ENCODE results near the gene ATP1A2. TPM values are rescaled to one million over a fixed set of nuclear protein-coding genes. Genes with fewer than 3 reads are reported as not detected.

ATP1A2 gene
- total RNA-seq, 1 donor from 2014 or later: 0.49 TPM

DNA sequence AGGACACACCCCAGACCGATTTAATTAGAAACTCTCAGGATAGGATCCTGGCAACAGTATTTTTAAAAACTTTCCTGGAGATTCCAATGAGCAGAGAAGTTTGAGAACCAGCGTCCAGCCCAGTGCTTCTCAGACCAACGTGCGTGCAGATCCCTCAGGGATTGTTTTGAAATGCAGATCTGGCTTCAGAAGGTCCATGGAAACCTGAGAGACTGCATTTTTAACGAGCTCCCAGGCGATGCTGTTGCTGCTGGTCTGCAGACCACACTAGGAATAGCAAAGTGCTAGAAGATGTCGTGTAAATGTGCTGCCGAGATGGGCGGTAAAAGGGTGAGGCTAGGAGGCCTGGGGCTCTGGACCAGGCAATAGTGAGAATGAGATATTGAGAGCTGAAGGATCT, 56.4 kb downstream of the ATP1A2 start:
- TF ChIP-seq, protein P1, sequence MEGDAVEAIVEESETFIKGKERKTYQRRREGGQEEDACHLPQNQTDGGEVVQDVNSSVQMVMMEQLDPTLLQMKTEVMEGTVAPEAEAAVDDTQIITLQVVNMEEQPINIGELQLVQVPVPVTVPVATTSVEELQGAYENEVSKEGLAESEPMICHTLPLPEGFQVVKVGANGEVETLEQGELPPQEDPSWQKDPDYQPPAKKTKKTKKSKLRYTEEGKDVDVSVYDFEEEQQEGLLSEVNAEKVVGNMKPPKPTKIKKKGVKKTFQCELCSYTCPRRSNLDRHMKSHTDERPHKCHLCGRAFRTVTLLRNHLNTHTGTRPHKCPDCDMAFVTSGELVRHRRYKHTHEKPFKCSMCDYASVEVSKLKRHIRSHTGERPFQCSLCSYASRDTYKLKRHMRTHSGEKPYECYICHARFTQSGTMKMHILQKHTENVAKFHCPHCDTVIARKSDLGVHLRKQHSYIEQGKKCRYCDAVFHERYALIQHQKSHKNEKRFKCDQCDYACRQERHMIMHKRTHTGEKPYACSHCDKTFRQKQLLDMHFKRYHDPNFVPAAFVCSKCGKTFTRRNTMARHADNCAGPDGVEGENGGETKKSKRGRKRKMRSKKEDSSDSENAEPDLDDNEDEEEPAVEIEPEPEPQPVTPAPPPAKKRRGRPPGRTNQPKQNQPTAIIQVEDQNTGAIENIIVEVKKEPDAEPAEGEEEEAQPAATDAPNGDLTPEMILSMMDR (IDR thresholded peaks at IDR 0.05; ENCODE audit: unreplicated experiment): no peak
- H3K4me3 Mint-ChIP-seq (ENCODE audit: unreplicated experiment): no peak overlapping the region

GRCh38 chr1:160177231-160177630, 61.7 kb downstream of the ATP1A2 start:
- Mint-ChIP-seq H3K27ac (ENCODE audit: unreplicated experiment) (no peak overlapping the region), H3K27me3 (ENCODE audit: unreplicated experiment) (no peaks in the 10 kb centered on the region)
- DNase-seq (ENCODE audit: low spot score): no peak

More for the DNA sequence above, 56.4 kb downstream of the ATP1A2 start:
- Mint-ChIP-seq H3K4me1 (ENCODE audit: unreplicated experiment) (peaks cover 14% of the 10 kb centered on the region), H3K27me3 (ENCODE audit: unreplicated experiment) (no peaks in the 10 kb centered on the region), H3K9me3 (ENCODE audit: unreplicated experiment) (no peaks in the 10 kb centered on the region), H3K36me3 (ENCODE audit: low read depth, unreplicated experiment) (no peaks in the 10 kb centered on the region), H3K27ac (ENCODE audit: unreplicated experiment) (no peak overlapping the region)
- DNase-seq (ENCODE audit: low spot score): no peak

GRCh38 chr1:160177667-160178066, 62.1 kb downstream of the ATP1A2 start:
- TF ChIP-seq, protein P1 (IDR thresholded peaks at IDR 0.05; ENCODE audit: unreplicated experiment): no peak
- Mint-ChIP-seq H3K4me1 (ENCODE audit: unreplicated experiment) (peaks cover 3% of the 10 kb centered on the region), H3K27me3 (ENCODE audit: unreplicated experiment) (no peaks in the 10 kb centered on the region), H3K36me3 (ENCODE audit: low read depth, unreplicated experiment) (no peaks in the 10 kb centered on the region), H3K27ac (ENCODE audit: unreplicated experiment) (no peak overlapping the region), H3K9me3 (ENCODE audit: unreplicated experiment) (no peaks in the 10 kb centered on the region), H3K4me3 (ENCODE audit: unreplicated experiment) (no peak overlapping the region)
- no peak for DNase-seq (ENCODE audit: low spot score)

More at GRCh38 chr1:160177231-160177630, 61.7 kb downstream of the ATP1A2 start:
- TF ChIP-seq, protein P1 (IDR thresholded peaks at IDR 0.05; ENCODE audit: unreplicated experiment): no peak
- Mint-ChIP-seq H3K36me3 (ENCODE audit: low read depth, unreplicated experiment) (no peaks in the 10 kb centered on the region), H3K9me3 (ENCODE audit: unreplicated experiment) (no peaks in the 10 kb centered on the region), H3K4me3 (ENCODE audit: unreplicated experiment) (no peak overlapping the region), H3K4me1 (ENCODE audit: unreplicated experiment) (peaks cover 6% of the 10 kb centered on the region)

- Mint-ChIP-seq H3K4me3 (ENCODE audit: unreplicated experiment) (no peak overlapping the region), H3K36me3 (ENCODE audit: low read depth, unreplicated experiment) (no peaks in the 10 kb centered on the region), H3K4me1 (ENCODE audit: unreplicated experiment) (no peaks in the 10 kb centered on the region), H3K9me3 (ENCODE audit: unreplicated experiment) (no peaks in the 10 kb centered on the region), H3K27ac (ENCODE audit: unreplicated experiment) (no peak overlapping the region), H3K27me3 (ENCODE audit: unreplicated experiment) (no peaks in the 10 kb centered on the region)
- TF ChIP-seq, protein P1 (IDR thresholded peaks at IDR 0.05; ENCODE audit: unreplicated experiment): no peak
- no peak for DNase-seq (ENCODE audit: low spot score)
Observed at GRCh38 chr1:160178731-160179130, 63.2 kb downstream of the ATP1A2 start.

GRCh38 chr1:160179336-160179735, 63.8 kb downstream of the ATP1A2 start:
- H3K4me3 Mint-ChIP-seq (ENCODE audit: unreplicated experiment): no peak overlapping the region
- TF ChIP-seq, protein P1 (IDR thresholded peaks at IDR 0.05; ENCODE audit: unreplicated experiment): no peak
- no peak for DNase-seq (ENCODE audit: low spot score)
- H3K27ac Mint-ChIP-seq (ENCODE audit: unreplicated experiment): no peak overlapping the region
- no peaks in the 10 kb centered on the region for H3K9me3 Mint-ChIP-seq (ENCODE audit: unreplicated experiment)
- no peaks in the 10 kb centered on the region for H3K4me1 Mint-ChIP-seq (ENCODE audit: unreplicated experiment)
- no peaks in the 10 kb centered on the region for H3K27me3 Mint-ChIP-seq (ENCODE audit: unreplicated experiment)
- no peaks in the 10 kb centered on the region for H3K36me3 Mint-ChIP-seq (ENCODE audit: low read depth, unreplicated experiment)

Data from endothelial cell (in vitro differentiated cells).